D721Med (cell line): ENCODE results near the gene TRIM42.

ENCODE experiments used
- DNase-seq: peaks from one replicate; pipeline ENCODE4 v3.0.0; 2011; ENCODE audit warnings: low spot score; ENCODE audit not compliant: insufficient read length
- FAIRE-seq: peaks from 2 replicates; lab custom pipeline; 2011; peaks lifted over from hg19 to GRCh38; lab: Jason Lieb, UNC
- TF ChIP-seq, protein P1 (sequence below): IDR thresholded peaks from 2 replicates; pipeline ENCODE4 v1.5.1; 2012; ENCODE audit warnings: mild to moderate bottlenecking, control low read depth; ENCODE audit not compliant: insufficient read depth; ENCODE audit errors: missing control alignments

TRIM42 gene

GRCh38 chr3:140699516-140700231 lies 21.8 kb downstream of the TRIM42 start:
- TF ChIP-seq, protein P1, sequence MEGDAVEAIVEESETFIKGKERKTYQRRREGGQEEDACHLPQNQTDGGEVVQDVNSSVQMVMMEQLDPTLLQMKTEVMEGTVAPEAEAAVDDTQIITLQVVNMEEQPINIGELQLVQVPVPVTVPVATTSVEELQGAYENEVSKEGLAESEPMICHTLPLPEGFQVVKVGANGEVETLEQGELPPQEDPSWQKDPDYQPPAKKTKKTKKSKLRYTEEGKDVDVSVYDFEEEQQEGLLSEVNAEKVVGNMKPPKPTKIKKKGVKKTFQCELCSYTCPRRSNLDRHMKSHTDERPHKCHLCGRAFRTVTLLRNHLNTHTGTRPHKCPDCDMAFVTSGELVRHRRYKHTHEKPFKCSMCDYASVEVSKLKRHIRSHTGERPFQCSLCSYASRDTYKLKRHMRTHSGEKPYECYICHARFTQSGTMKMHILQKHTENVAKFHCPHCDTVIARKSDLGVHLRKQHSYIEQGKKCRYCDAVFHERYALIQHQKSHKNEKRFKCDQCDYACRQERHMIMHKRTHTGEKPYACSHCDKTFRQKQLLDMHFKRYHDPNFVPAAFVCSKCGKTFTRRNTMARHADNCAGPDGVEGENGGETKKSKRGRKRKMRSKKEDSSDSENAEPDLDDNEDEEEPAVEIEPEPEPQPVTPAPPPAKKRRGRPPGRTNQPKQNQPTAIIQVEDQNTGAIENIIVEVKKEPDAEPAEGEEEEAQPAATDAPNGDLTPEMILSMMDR, result no peak
- DNase-seq (no peak), FAIRE-seq (no peak)

DNA sequence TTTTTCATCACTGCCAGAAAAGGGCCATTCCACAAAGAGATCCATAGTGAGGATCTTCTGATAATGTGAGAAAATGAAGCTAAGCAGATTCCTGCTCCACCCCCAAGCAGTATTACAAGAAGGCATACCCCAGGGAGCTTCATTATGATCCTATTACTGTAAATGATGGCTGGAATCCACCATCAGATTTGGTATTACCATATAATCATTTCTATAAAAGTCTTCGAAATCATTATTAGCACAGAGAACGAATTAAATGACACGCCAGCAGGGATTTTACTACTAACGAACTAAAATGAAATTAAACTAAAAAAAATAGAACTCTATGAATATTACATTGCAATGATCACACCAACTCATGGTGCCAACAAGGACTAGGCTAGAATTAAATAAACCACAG lies 24.4 kb downstream of the TRIM42 start:
- DNase-seq (no peak), FAIRE-seq (no peak)
- TF ChIP-seq, protein P1, result no peak

DNA sequence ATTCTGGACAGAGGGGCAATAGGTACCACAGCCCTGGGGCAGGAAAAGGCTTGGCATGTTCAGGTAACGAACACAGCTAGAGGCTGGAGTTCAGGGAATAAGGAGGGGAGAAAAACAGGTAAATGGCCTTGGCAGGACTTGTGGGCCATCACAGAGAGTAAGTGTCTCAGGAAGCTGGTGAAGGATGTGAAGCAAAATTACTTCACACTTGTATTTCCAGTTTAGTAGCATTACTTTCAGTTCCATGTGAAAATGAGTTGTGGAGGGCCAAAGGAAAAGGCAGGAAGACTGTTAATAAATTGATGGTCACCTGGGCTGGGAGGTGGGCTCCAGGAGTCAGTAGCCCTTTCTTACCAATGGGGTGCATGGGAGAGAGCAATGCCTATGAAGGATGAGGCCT lies 25.6 kb downstream of the TRIM42 start:
- DNase-seq (no peak), FAIRE-seq (no peak)
- TF ChIP-seq, protein P1, result no peak

GRCh38 chr3:140704733-140705132 lies 26.9 kb downstream of the TRIM42 start:
- FAIRE-seq, result no peak
- TF ChIP-seq, protein P1, result no peak
- no peak for DNase-seq

DNA sequence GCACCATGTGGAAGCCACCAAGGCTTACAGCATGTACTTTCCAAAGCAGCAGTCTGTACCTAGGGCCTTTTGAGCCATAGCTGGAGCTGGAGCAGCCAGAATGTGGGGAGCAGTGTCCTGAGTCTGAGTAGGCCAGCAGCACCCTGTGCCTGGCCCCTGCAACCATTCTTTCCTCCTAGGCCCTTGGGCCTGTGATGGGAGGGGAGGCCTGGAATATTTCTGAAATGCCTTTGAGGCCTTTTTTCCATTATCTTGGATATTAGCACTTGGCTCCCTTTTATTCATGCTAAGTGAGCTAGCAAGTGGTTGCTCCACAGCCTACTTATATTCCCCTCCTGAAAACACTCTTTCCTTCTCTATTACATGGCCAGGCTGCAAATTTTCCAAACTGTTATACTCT lies 28.1 kb downstream of the TRIM42 start:
- TF ChIP-seq, protein P1, result no peak
- DNase-seq (no peak), FAIRE-seq (no peak)

GRCh38 chr3:140706360-140706759 lies 28.5 kb downstream of the TRIM42 start:
- TF ChIP-seq, protein P1, result no peak
- FAIRE-seq (no peak), DNase-seq (no peak)

DNA sequence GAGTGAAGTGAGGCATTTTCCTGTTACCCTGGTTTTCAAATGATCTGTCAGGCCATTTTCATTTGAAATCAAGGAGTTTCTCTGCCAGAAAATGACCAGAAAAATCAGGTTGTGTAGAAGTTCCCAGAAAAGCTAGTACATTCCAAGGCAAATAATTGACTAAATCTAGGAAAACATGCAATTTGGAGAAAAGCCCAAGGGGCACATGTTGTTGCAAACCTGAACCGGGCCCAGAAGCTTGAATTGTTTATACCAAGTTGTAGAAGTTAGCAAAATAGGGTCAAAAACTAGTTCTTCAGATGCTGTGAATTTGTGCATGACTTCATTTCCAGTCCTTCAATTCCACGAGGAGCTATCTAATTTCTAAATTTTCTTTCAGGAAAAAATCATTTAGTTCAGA lies 31.0 kb downstream of the TRIM42 start:
- DNase-seq (no peak), FAIRE-seq (no peak)
- TF ChIP-seq, protein P1, result no peak
